ENCODE data around the gene EFCAB6.

The EFCAB6 gene

GRCh38 chr22:43497956-43498855 lies 313.9 kb downstream of the EFCAB6 start:
- no peak for DNase-seq

GRCh38 chr22:43493297-43493696 lies 318.8 kb downstream of the EFCAB6 start:
- no peak for DNase-seq

- DNase-seq, result no peak
Observed at GRCh38 chr22:43491737-43492136, 320.4 kb downstream of the EFCAB6 start.

- DNase-seq, result no peak
Observed at GRCh38 chr22:43491177-43491576, 320.9 kb downstream of the EFCAB6 start.

- no peak for DNase-seq
Observed at GRCh38 chr22:43490311-43490710, 321.8 kb downstream of the EFCAB6 start.

GRCh38 chr22:43488937-43489336 lies 323.2 kb downstream of the EFCAB6 start:
- DNase-seq, result no peak

GRCh38 chr22:43488031-43488866 lies 323.9 kb downstream of the EFCAB6 start:
- DNase-seq, result no peak

GRCh38 chr22:43487311-43488030 lies 324.6 kb downstream of the EFCAB6 start:
- no peak for DNase-seq

GRCh38 chr22:43485502-43486089 lies 326.5 kb downstream of the EFCAB6 start:
- no peak for DNase-seq

- DNase-seq, result no peak
Observed at GRCh38 chr22:43484227-43484626, 327.9 kb downstream of the EFCAB6 start.

GRCh38 chr22:43483669-43484068 lies 328.4 kb downstream of the EFCAB6 start:
- DNase-seq, result no peak

GRCh38 chr22:43483266-43483665 lies 328.8 kb downstream of the EFCAB6 start:
- no peak for DNase-seq

- DNase-seq, result no peak
Observed at GRCh38 chr22:43482318-43482625, 329.8 kb downstream of the EFCAB6 start.

- peak; percentile 24 to 33 for DNase-seq
Observed at GRCh38 chr22:43481568-43482317, 330.4 kb downstream of the EFCAB6 start.

GRCh38 chr22:43479962-43480361 lies 332.1 kb downstream of the EFCAB6 start:
- peak; percentile 10 to 22 for DNase-seq

- peak in 1 of 2 experiments; percentile 3 for DNase-seq
Observed at GRCh38 chr22:43479301-43479950, 332.7 kb downstream of the EFCAB6 start.

Measured in Kasumi-1 (cell line).